HG03159 (cell line): ENCODE data around the gene SPTAN1.
"Not testable (repeated sequence)": the region's sequence is repeated elsewhere in the genome, so short reads cannot be mapped to it uniquely, and the experiment has no call there.

Source experiments
- ATAC-seq: cut with Tn5 transposase; IDR thresholded peaks from one replicate; pipeline ENCODE4 v1.9.1; 2021; ENCODE audit warnings: mild to moderate bottlenecking, moderate library complexity; ENCODE audit not compliant: unreplicated experiment

The SPTAN1 gene

GRCh38 chr9:128552744-128553440, 505 bp downstream of the SPTAN1 start:
- peak; percentile 39 for ATAC-seq

- no peak for ATAC-seq
These were observed 1.3 kb downstream of the SPTAN1 start for GRCh38 chr9:128553728-128554127.

- ATAC-seq, result no peak
These were observed 1.9 kb downstream of the SPTAN1 start for GRCh38 chr9:128554155-128554862.

GRCh38 chr9:128555180-128555721, 2.9 kb downstream of the SPTAN1 start:
- ATAC-seq, result no peak

- no peak for ATAC-seq
These were observed 3.9 kb downstream of the SPTAN1 start for GRCh38 chr9:128556276-128556675.

- no peak for ATAC-seq
These were observed 4.7 kb downstream of the SPTAN1 start for GRCh38 chr9:128556926-128557634.

GRCh38 chr9:128558431-128559310, 6.3 kb downstream of the SPTAN1 start:
- peak; percentile 61 for ATAC-seq

- no peak for ATAC-seq
These were observed 13.2 kb downstream of the SPTAN1 start for GRCh38 chr9:128565578-128565977.

- no peak for ATAC-seq
These were observed 16.2 kb downstream of the SPTAN1 start for GRCh38 chr9:128568470-128569078.

GRCh38 chr9:128575469-128575868, 23.1 kb downstream of the SPTAN1 start:
- ATAC-seq, result no peak

GRCh38 chr9:128575916-128576315, 23.5 kb downstream of the SPTAN1 start:
- ATAC-seq, result no peak

- ATAC-seq, result no peak
These were observed 24.8 kb downstream of the SPTAN1 start for GRCh38 chr9:128577206-128577605.

GRCh38 chr9:128579194-128579593, 26.8 kb downstream of the SPTAN1 start:
- no peak for ATAC-seq

GRCh38 chr9:128580731-128581130, 28.3 kb downstream of the SPTAN1 start:
- no peak for ATAC-seq

GRCh38 chr9:128585155-128585554, 32.8 kb downstream of the SPTAN1 start:
- not testable (repeated sequence) for ATAC-seq

GRCh38 chr9:128586934-128587333, 34.5 kb downstream of the SPTAN1 start:
- ATAC-seq, result not testable (repeated sequence)

- no peak for ATAC-seq
These were observed 35.1 kb downstream of the SPTAN1 start for GRCh38 chr9:128587453-128587852.

GRCh38 chr9:128588581-128589233, 36.3 kb downstream of the SPTAN1 start:
- ATAC-seq, result no peak

GRCh38 chr9:128593039-128593438, 40.7 kb downstream of the SPTAN1 start:
- no peak for ATAC-seq

- ATAC-seq, result no peak
These were observed 41.5 kb downstream of the SPTAN1 start for GRCh38 chr9:128593856-128594255.
